ENCODE results near the gene LUZP1. TPM values are rescaled to one million over a fixed set of nuclear protein-coding genes. Genes with fewer than 3 reads are reported as not detected.

LUZP1 gene
- total and polyA plus RNA-seq, 2 experiments from 2014 or later, result 23.3 to 27.6 TPM

DNA sequence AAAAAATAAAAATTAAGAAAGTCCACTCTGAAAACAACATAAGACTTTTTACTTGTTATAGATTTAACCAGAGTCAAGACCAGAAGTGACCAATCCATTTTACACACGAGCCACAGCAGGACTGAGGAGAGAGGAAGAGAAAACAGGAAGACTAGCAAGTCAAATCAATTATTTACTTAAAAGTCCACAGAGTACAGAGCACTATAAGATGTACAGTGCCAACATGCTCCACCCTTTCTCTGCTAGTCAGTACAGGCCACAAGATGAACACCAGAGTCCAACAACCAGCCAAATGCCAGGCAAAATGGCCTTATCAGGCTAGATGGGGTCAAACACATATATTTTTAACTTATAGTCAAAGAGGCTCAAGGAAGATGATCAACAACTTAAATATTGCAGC is 19.5 kb downstream of the LUZP1 start:
- H4K20me1 ChIP-seq (ENCODE audit: insufficient read depth, poor library complexity, severe bottlenecking), result peaks cover 13% of the 10 kb centered on the region
- H3K27me3 ChIP-seq, result no peaks in the 10 kb centered on the region
- no peaks in the 10 kb centered on the region for H3K36me3 ChIP-seq (replicated peaks; ENCODE audit: insufficient read depth, low read depth)
- peak; percentile 37 for DNase-seq (ENCODE audit: low spot score)
- WGBS (ENCODE audit: low lambda C conversion rate, missing lambda C conversion rate), result 39% methylated on average over 1 of the region's 1 CpG
- no peaks in the 10 kb centered on the region for H3K9me2 ChIP-seq (replicated peaks; ENCODE audit: insufficient read depth)
- H3K4me2 ChIP-seq, result peak overlapping the region; percentile 7
- no peak overlapping the region for H3K27ac ChIP-seq
- peaks cover 3% of the 10 kb centered on the region for H3K4me1 ChIP-seq (ENCODE audit: insufficient read depth)
- H3K4me3 ChIP-seq, result no peak overlapping the region
- no peak overlapping the region for H2AFZ ChIP-seq
- TF ChIP-seq, protein P1, sequence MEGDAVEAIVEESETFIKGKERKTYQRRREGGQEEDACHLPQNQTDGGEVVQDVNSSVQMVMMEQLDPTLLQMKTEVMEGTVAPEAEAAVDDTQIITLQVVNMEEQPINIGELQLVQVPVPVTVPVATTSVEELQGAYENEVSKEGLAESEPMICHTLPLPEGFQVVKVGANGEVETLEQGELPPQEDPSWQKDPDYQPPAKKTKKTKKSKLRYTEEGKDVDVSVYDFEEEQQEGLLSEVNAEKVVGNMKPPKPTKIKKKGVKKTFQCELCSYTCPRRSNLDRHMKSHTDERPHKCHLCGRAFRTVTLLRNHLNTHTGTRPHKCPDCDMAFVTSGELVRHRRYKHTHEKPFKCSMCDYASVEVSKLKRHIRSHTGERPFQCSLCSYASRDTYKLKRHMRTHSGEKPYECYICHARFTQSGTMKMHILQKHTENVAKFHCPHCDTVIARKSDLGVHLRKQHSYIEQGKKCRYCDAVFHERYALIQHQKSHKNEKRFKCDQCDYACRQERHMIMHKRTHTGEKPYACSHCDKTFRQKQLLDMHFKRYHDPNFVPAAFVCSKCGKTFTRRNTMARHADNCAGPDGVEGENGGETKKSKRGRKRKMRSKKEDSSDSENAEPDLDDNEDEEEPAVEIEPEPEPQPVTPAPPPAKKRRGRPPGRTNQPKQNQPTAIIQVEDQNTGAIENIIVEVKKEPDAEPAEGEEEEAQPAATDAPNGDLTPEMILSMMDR (IDR thresholded peaks at IDR 0.05; ENCODE audit: poor library complexity), result no peak
- no peak for TF ChIP-seq EZH2 (IDR thresholded peaks at IDR 0.05; ENCODE audit: borderline replicate concordance)
- H3K9me3 ChIP-seq (ENCODE audit: low read depth), result no peaks in the 10 kb centered on the region
- peaks cover 95% of the 10 kb centered on the region for H3K79me2 ChIP-seq

DNA sequence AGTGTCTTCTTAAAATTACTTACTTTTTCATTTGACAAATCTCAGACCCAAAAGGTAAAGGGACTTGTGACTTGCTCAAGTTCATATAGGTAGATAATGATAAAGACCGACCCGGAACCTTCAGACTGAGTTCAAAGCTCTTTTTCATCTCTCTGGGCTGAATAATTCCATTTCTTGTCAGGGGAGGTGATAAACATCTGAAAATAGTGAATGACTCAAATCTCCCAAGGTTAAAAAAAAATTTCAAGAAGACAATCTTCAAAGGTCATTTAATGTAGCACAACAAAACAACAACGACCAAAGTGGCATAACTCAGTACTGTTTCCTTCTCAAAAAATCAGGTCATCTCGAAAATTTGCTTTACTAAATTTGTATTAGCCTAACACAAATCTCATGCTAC is 20.6 kb downstream of the LUZP1 start:
- DNase-seq (ENCODE audit: low spot score), result no peak
- Histone ChIP-seq H3K36me3 (replicated peaks; ENCODE audit: insufficient read depth, low read depth) (no peaks in the 10 kb centered on the region), H3K4me3 (no peak overlapping the region), H3K79me2 (peaks cover 95% of the 10 kb centered on the region), H3K27ac (no peak overlapping the region), H3K27me3 (no peaks in the 10 kb centered on the region), H3K9me3 (ENCODE audit: low read depth) (no peaks in the 10 kb centered on the region), H4K20me1 (ENCODE audit: insufficient read depth, poor library complexity, severe bottlenecking) (peaks cover 13% of the 10 kb centered on the region), H3K4me1 (ENCODE audit: insufficient read depth) (peaks cover 3% of the 10 kb centered on the region), H3K4me2 (no peak overlapping the region), H2AFZ (no peak overlapping the region), H3K9me2 (replicated peaks; ENCODE audit: insufficient read depth) (no peaks in the 10 kb centered on the region)
- TF ChIP-seq EZH2 (IDR thresholded peaks at IDR 0.05; ENCODE audit: borderline replicate concordance) (no peak), EZH2phosphoT487 (IDR thresholded peaks at IDR 0.05; ENCODE audit: low read depth, severe bottlenecking, unreplicated experiment) (no peak)
- TF ChIP-seq, protein P1 (IDR thresholded peaks at IDR 0.05; ENCODE audit: poor library complexity), result no peak
- 88% methylated on average over 4 of the region's 4 CpGs for WGBS (ENCODE audit: low lambda C conversion rate, missing lambda C conversion rate)

DNA sequence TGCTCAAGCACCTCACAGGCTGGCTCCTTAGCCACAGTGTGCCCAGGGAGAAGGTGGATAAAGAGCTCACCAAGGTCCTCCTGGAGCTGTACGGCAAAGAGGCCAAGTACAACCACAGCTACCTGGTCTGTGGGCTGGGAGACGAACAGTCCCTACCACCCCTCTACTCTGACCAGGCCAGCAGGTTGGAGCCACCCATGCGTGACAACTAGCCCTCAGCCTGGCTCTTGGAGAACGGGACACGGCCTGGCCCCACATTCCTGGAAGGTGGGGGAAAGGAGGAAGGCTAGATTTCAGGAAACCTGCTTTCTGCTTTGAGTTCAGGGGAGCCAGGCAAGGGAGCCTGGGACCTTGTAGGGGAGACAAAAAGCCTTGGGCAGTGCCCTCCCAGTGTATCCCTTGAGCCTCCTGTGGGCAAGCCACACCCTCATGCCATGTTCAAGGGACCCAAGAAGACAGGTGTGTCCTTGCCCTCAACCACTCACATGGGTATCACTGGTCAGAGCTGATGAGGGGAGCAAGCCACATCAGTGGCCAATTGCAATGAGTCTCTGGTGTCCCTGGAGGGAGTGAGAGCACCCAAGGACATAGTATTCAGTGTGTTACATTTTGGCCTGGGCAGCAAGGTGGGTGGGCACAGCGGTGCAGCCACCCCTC is 27.6 kb downstream of the LUZP1 start:
- H4K20me1 ChIP-seq (ENCODE audit: insufficient read depth, poor library complexity, severe bottlenecking), result peaks cover 22% of the 10 kb centered on the region
- 96% methylated on average over 6 of the region's 6 CpGs for WGBS (ENCODE audit: low lambda C conversion rate, missing lambda C conversion rate)

More for the DNA sequence above, 27.6 kb downstream of the LUZP1 start:
- no peak overlapping the region for H3K4me3 ChIP-seq
- H3K27me3 ChIP-seq, result no peaks in the 10 kb centered on the region
- no peaks in the 10 kb centered on the region for H3K9me3 ChIP-seq (ENCODE audit: low read depth)
- H3K79me2 ChIP-seq, result peaks cover 91% of the 10 kb centered on the region
- H3K36me3 ChIP-seq (replicated peaks; ENCODE audit: insufficient read depth, low read depth), result no peaks in the 10 kb centered on the region
- no peak overlapping the region for H3K27ac ChIP-seq
- no peak for TF ChIP-seq EZH2phosphoT487 (IDR thresholded peaks at IDR 0.05; ENCODE audit: low read depth, severe bottlenecking, unreplicated experiment)
- TF ChIP-seq, protein P1 (IDR thresholded peaks at IDR 0.05; ENCODE audit: poor library complexity), result no peak
- no peak for TF ChIP-seq EZH2 (IDR thresholded peaks at IDR 0.05; ENCODE audit: borderline replicate concordance)
- H2AFZ ChIP-seq, result no peak overlapping the region
- no peak for DNase-seq (ENCODE audit: low spot score)
- no peaks in the 10 kb centered on the region for H3K9me2 ChIP-seq (replicated peaks; ENCODE audit: insufficient read depth)
- no peak overlapping the region for H3K4me2 ChIP-seq
- H3K4me1 ChIP-seq (ENCODE audit: insufficient read depth), result no peaks in the 10 kb centered on the region
